ENCODE results near the gene SBSN. TPM values are rescaled to one million over a fixed set of nuclear protein-coding genes. Genes with fewer than 3 reads are reported as not detected.

SBSN gene
- total and polyA plus RNA-seq, 10 of the 15 experiments (the other 5 are each of a cell fraction or from before 2014, with no cell fraction given), result 0.09 TPM; not detected in 9

- FAIRE-seq, result no peak
- Histone ChIP-seq H3K4me3 (no peak overlapping the region), H3K9ac (ENCODE audit: control insufficient read depth, insufficient read depth, low read length) (no peak overlapping the region), H4K20me1 (ENCODE audit: control insufficient read depth, insufficient read depth) (no peaks in the 10 kb centered on the region), H3K79me2 (ENCODE audit: control insufficient read depth, insufficient read depth, low read length) (no peaks in the 10 kb centered on the region), H3K36me3 (ENCODE audit: control insufficient read depth in 2 of 2, insufficient read depth in 2 of 2, low read length in 1 of 2) (no peaks in the 10 kb centered on the region), H2AFZ (ENCODE audit: control insufficient read depth, low read depth, low read length) (no peak overlapping the region), H3K27me3 (replicated peaks in 1 of 2; ENCODE audit: control insufficient read depth in 2 of 2, insufficient read depth in 2 of 2, low read length in 1 of 2) (peaks cover 0 to 2% of the 10 kb centered on the region in 2 experiments; a peak in 1 of 4 replicates), H3K9me3 (replicated peaks; ENCODE audit: control insufficient read depth, insufficient read depth, low read length) (no peaks in the 10 kb centered on the region), H3K27ac (ENCODE audit: control insufficient read depth, insufficient read depth) (no peak overlapping the region), H3K4me1 (ENCODE audit: control insufficient read depth, insufficient read depth, low read length) (peaks cover 14% of the 10 kb centered on the region), H3K4me2 (ENCODE audit: control insufficient read depth, insufficient read depth) (no peak overlapping the region)
- ChIA-PET RAD21 (ENCODE audit: unreplicated experiment) (interaction anchor here (1.1 to 2.7 kb wide), 2 partner anchors 7 to 19 kb away, joined by 3 to 15 read pairs; no protein-coding TSS in a partner anchor), POLR2A (interaction anchor here (0.6 to 1.0 kb wide), 3 partner anchors 15 to 27 kb away, joined by 3 to 5 read pairs (median 3); no protein-coding TSS in a partner anchor), CTCF (interaction anchor here (0.9 to 5.4 kb wide), 10 partner anchors 8 to 346 kb away, joined by 3 to 55 read pairs (median 4); no protein-coding TSS in a partner anchor), SMC1A (ENCODE audit: uncharacterized antibody, unreplicated experiment) (interaction anchor here (4.0 to 4.1 kb wide), 2 partner anchors 8 to 20 kb away, joined by 14 to 21 read pairs; no protein-coding TSS in a partner anchor)
- intact Hi-C loops (cut with micrococcal nuclease; ENCODE audit: unreplicated experiment) (no loop called here), in situ Hi-C loops (cut with MboI) (no loop called here)
- DNase-seq (ENCODE audit: low read depth, low spot score), result no peak
- no TSS peak for BruUV-seq (replicated peaks)
- no peak for ATAC-seq
- no peak for TF ChIP-seq ZBTB33 (IDR thresholded peaks at IDR 0.05)
- no peak for TF ChIP-seq IRF5 (IDR thresholded peaks at IDR 0.05; ENCODE audit: borderline replicate concordance)
- WGBS (ENCODE audit: insufficient coverage, insufficient replicate concordance, low lambda C conversion rate, missing lambda C conversion rate), result 76% methylated on average over 10 of the region's 10 CpGs
These were observed 40.4 kb downstream of the SBSN start for GRCh38 chr19:35487656-35488182.

All from GM12878 (cell line).